CD14-positive monocyte (primary cell): ENCODE measurements around the gene FUT1. TPM values are rescaled to one million over a fixed set of nuclear protein-coding genes. Genes with fewer than 3 reads are reported as not detected.
A peak's percentile ranks its signal among the peaks of the same experiment; 100 is the strongest.

Experiments
- DNase-seq, 3 donors: peaks; one replicate each; pipeline ENCODE4 v3.0.0-alpha.2; 2011 to 2022
- H2AFZ ChIP-seq: 2 replicates; pipeline ENCODE4 v1.6.0; 2012; ENCODE audit warnings: mild to moderate bottlenecking, low read depth, low read length, inconsistent platforms; ENCODE audit not compliant: insufficient read depth, poor library complexity, severe bottlenecking
- H3K27ac ChIP-seq, 2 donors: 1 replicate in 1 of 2; 2 replicates in 1 of 2; pipeline ENCODE4 v1.5.1; 2012 to 2013; ENCODE audit warnings: low read length in 2 of 2, control low read depth in 1 of 2, inconsistent platforms in 1 of 2, low read depth in 1 of 2, mild to moderate bottlenecking in 1 of 2
- H3K27me3 ChIP-seq, 2 donors: one replicate each; pipeline versions ENCODE4 v1.6.0 to v1.6.1; 2011 to 2013; ENCODE audit warnings: low read length in 2 of 2; ENCODE audit not compliant: control insufficient read depth in 2 of 2, insufficient read depth in 2 of 2
- H3K36me3 ChIP-seq, 2 donors: replicated peaks in 1 of 2; 1 replicate in 1 of 2; 2 replicates in 1 of 2; pipeline versions ENCODE4 v1.5.1 to v1.6.1; 2012 to 2013; ENCODE audit warnings: low read length in 2 of 2, control low read depth in 1 of 2, inconsistent platforms in 1 of 2, mild to moderate bottlenecking in 1 of 2; ENCODE audit not compliant: insufficient read depth in 2 of 2, control insufficient read depth in 1 of 2
- H3K4me1 ChIP-seq, 2 donors: 1 replicate in 1 of 2; 2 replicates in 1 of 2; pipeline versions ENCODE4 v1.5.1 to v1.6.1; 2012 to 2013; ENCODE audit warnings: low read length in 2 of 2, control low read depth in 1 of 2, inconsistent platforms in 1 of 2, mild to moderate bottlenecking in 1 of 2, moderate library complexity in 1 of 2; ENCODE audit not compliant: insufficient read depth in 2 of 2, control insufficient read depth in 1 of 2
- H3K4me2 ChIP-seq: replicated peaks from 2 replicates; pipeline ENCODE3; 2012; ENCODE audit warnings: low read length, moderate library complexity, mild to moderate bottlenecking; ENCODE audit not compliant: poor library complexity, severe bottlenecking; ENCODE audit errors: extremely low read depth
- H3K4me3 ChIP-seq, 3 experiments: fragments of 200-600 bp in 1 of 3; sonication (generic) in 1 of 3; replicated peaks in 1 of 3; 1 replicate in 2 of 3; 2 replicates in 1 of 3; pipeline ENCODE4 v1.5.1; 2011 to 2013; ENCODE audit warnings: low read length in 3 of 3, mild to moderate bottlenecking in 3 of 3, control low read depth in 2 of 3, low read depth in 2 of 3, inconsistent platforms in 1 of 3, moderate library complexity in 1 of 3
- H3K79me2 ChIP-seq: 2 replicates; pipeline ENCODE4 v1.6.0; 2012; ENCODE audit warnings: mild to moderate bottlenecking, control low read depth, inconsistent platforms, low read length, moderate library complexity; ENCODE audit not compliant: insufficient read depth
- H3K9ac ChIP-seq: 2 replicates; pipeline ENCODE4 v1.6.0; 2017; ENCODE audit warnings: low read length, mild to moderate bottlenecking; ENCODE audit not compliant: insufficient read depth, poor library complexity, severe bottlenecking
- H3K9me3 ChIP-seq, 2 donors: replicated peaks in 1 of 2; 1 replicate in 1 of 2; 2 replicates in 1 of 2; pipeline versions ENCODE4 v1.5.1 to v1.6.1; 2012 to 2013; ENCODE audit warnings: low read length in 2 of 2, control low read depth in 1 of 2; ENCODE audit not compliant: control insufficient read depth in 1 of 2, insufficient read depth in 1 of 2
- H4K20me1 ChIP-seq: 2 replicates; pipeline ENCODE4 v1.6.0; 2012; ENCODE audit warnings: mild to moderate bottlenecking, low read length, control low read depth, moderate library complexity; ENCODE audit not compliant: insufficient read depth
- H3K27ac Mint-ChIP-seq, 7 donors: one replicate each; pipeline ENCODE4 v1.8.0; 2020; ENCODE audit warnings: mild to moderate bottlenecking in 7 of 7, mixed read lengths in 7 of 7, moderate library complexity in 6 of 7, inconsistent platforms in 2 of 7
- H3K27me3 Mint-ChIP-seq, 3 donors: one replicate each; pipeline ENCODE4 v1.8.0; 2021 to 2022; ENCODE audit warnings: low read depth in 3 of 3, mild to moderate bottlenecking in 3 of 3, mixed read lengths in 3 of 3, moderate library complexity in 3 of 3, inconsistent platforms in 1 of 3
- H3K36me3 Mint-ChIP-seq, 2 donors: one replicate each; pipeline ENCODE4 v1.8.0; 2020; ENCODE audit warnings: mixed read lengths in 2 of 2, inconsistent platforms in 1 of 2, mild to moderate bottlenecking in 1 of 2
- H3K4me1 Mint-ChIP-seq: one replicate; pipeline ENCODE4 v1.8.0; 2020; ENCODE audit warnings: mild to moderate bottlenecking, mixed read lengths
- H3K4me3 Mint-ChIP-seq, 2 donors: one replicate each; pipeline ENCODE4 v1.8.0; 2020; ENCODE audit warnings: mild to moderate bottlenecking in 2 of 2, mixed read lengths in 2 of 2, moderate library complexity in 1 of 2
- H3K9me3 Mint-ChIP-seq, 7 donors: one replicate each; pipeline ENCODE4 v1.8.0; 2020 to 2022; ENCODE audit warnings: mixed read lengths in 7 of 7, mild to moderate bottlenecking in 6 of 7, moderate library complexity in 6 of 7, inconsistent platforms in 2 of 7
- CTCF ChIP-seq: fragments of 200-600 bp; IDR thresholded peaks from one replicate; pipeline ENCODE4 v1.8.0; 2022; ENCODE audit warnings: antibody characterized with exemption, mild to moderate bottlenecking
- WGBS: methylation state at CpG from one replicate; pipeline ENCODE4 v1.1.5; 2013; ENCODE audit warnings: missing lambda C conversion rate; ENCODE audit not compliant: insufficient coverage; 5-methylcytosine and 5-hydroxymethylcytosine counted together
- intact Hi-C, 2 donors: fragments of 100-400 bp; cut with micrococcal nuclease; formaldehyde crosslinking; loops; one replicate each; pipeline versions ENCODE4 v1.15.0 to v1.15.1; 2023
- polyA plus RNA-seq, 3 donors: library from polyadenylated mRNA; depleted of rRNA in 1 of 3; unstranded in 2 of 3; stranded (reverse) in 1 of 3; fragments of 300-500 nt in 2 of 3; fragments of >200 nt in 1 of 3; fragmentation: Illumina TruSeq in 2 of 3; gene quantifications; 1 replicate in 2 of 3; 2 replicates in 1 of 3; pipeline ENCODE4 v1.2.3, GENCODE V29; 2012 to 2021

FUT1 gene
- polyA plus RNA-seq, 3 donors, result 0.03 TPM; not detected in 2

- Histone ChIP-seq H3K4me3 (peak overlapping the region; percentile 42 to 86 (median 67)), H3K4me1 (peaks cover 19 to 21% of the 10 kb centered on the region in 2 donors), H3K27ac (no peak overlapping the region), H3K36me3 (no peaks in the 10 kb centered on the region), H3K27me3 (peaks cover 0 to 2% of the 10 kb centered on the region in 2 donors), H3K9me3 (peaks cover 0 to 9% of the 10 kb centered on the region in 2 donors), H3K4me2 (peak overlapping the region; percentile 86), H4K20me1 (no peaks in the 10 kb centered on the region), H3K79me2 (no peaks in the 10 kb centered on the region), H2AFZ (peak overlapping the region; percentile 99), H3K9ac (no peak overlapping the region)
- peaks cover 0 to 14% (median 4%) of the 10 kb centered on the region in 7 donors for H3K9me3 Mint-ChIP-seq
- peak overlapping the region in 2 of 7 donors; percentile 55 to 85 for H3K27ac Mint-ChIP-seq
- intact Hi-C loops, result loop anchor here in 1 of 2 donors (10.0 kb wide), 1 partner anchor 68 kb away; the partner anchor contains the start of gene CA11
- no peak for TF ChIP-seq CTCF
- 12% methylated on average over 15 of the region's 25 CpGs for WGBS
- no peak for DNase-seq
- peak overlapping the region; percentile 79 to 80 for H3K4me3 Mint-ChIP-seq
- no peaks in the 10 kb centered on the region for H3K36me3 Mint-ChIP-seq
- peaks cover 6 to 10% (median 6%) of the 10 kb centered on the region in 3 donors for H3K27me3 Mint-ChIP-seq
- H3K4me1 Mint-ChIP-seq, result peaks cover 14% of the 10 kb centered on the region
These were observed 39.2 kb downstream of the FUT1 start for GRCh38 chr19:48713041-48713863.

GRCh38 chr19:48711106-48711662 lies 41.3 kb downstream of the FUT1 start:
- Histone ChIP-seq H3K79me2 (no peaks in the 10 kb centered on the region), H2AFZ (no peak overlapping the region), H3K9ac (no peak overlapping the region), H3K9me3 (peaks cover 0 to 9% of the 10 kb centered on the region in 2 donors), H3K4me2 (no peak overlapping the region), H3K4me1 (peaks cover 19 to 21% of the 10 kb centered on the region in 2 donors), H3K4me3 (no peak overlapping the region), H4K20me1 (no peaks in the 10 kb centered on the region), H3K27ac (no peak overlapping the region), H3K36me3 (no peaks in the 10 kb centered on the region), H3K27me3 (peaks cover 0 to 2% of the 10 kb centered on the region in 2 donors)
- H3K36me3 Mint-ChIP-seq, result no peaks in the 10 kb centered on the region
- peaks cover 6% of the 10 kb centered on the region in 3 donors for H3K27me3 Mint-ChIP-seq
- peaks cover 14% of the 10 kb centered on the region for H3K4me1 Mint-ChIP-seq
- intact Hi-C loops, result loop anchor here in 1 of 2 donors (10.0 kb wide), 1 partner anchor 66 kb away; the partner anchor contains the start of gene CA11
- H3K4me3 Mint-ChIP-seq, result no peak overlapping the region
- 92% methylated on average over 2 of the region's 4 CpGs for WGBS
- peaks cover 0 to 14% (median 6%) of the 10 kb centered on the region in 7 donors for H3K9me3 Mint-ChIP-seq
- no peak for DNase-seq
- no peak for TF ChIP-seq CTCF
- no peak overlapping the region for H3K27ac Mint-ChIP-seq
